Ovary (tissue), 3 donors: ENCODE results near the gene DIP2C.

Experiments used
- CTCF ChIP-seq, 3 donors: fragments of 450-650 bp in 2 of 3; fragments of 200-600 bp in 1 of 3; IDR thresholded peaks; one replicate each; pipeline versions ENCODE4 v1.5.1 to v1.8.0; 2016 to 2022; ENCODE audit warnings: antibody characterized with exemption in 3 of 3, mild to moderate bottlenecking in 1 of 3
- POLR2A ChIP-seq: fragments of 450-650 bp; IDR thresholded peaks from one replicate; pipeline ENCODE4 v1.6.1; 2017; ENCODE audit warnings: antibody characterized with exemption, mild to moderate bottlenecking, moderate library complexity
- donor health status: DM: no; HTN: no; CAD: no.

GRCh38 chr10:338171-339037 is 351.1 kb downstream of the DIP2C start:
- TF ChIP-seq CTCF (IDR thresholded peaks at IDR 0.05): no peak
- no peak for TF ChIP-seq POLR2A
